ENCODE measurements around the gene PLXNC1. TPM values are rescaled to one million over a fixed set of nuclear protein-coding genes. Genes with fewer than 3 reads are reported as not detected.

The PLXNC1 gene
- total and polyA plus RNA-seq, 2 of the 8 experiments (the other 6 are each of a cell fraction or from before 2014, with no cell fraction given) = 0.83 to 2.0 TPM

- TF ChIP-seq SRF (IDR thresholded peaks at IDR 0.05; ENCODE audit: low read depth, low read length) (no peak), EGR1 (IDR thresholded peaks at IDR 0.05; ENCODE audit: borderline replicate concordance, low read depth, low read length) (no peak), SIX5 (IDR thresholded peaks at IDR 0.05; ENCODE audit: low read depth, low read length) (no peak), CHD2 (IDR thresholded peaks at IDR 0.05; ENCODE audit: low read length) (no peak), KDM1A (IDR thresholded peaks at IDR 0.05; ENCODE audit: borderline replicate concordance, low read length) (no peak)
- no peak overlapping the region for H2AK5ac ChIP-seq (ENCODE audit: low read depth, low read length)
These were observed 128.3 kb downstream of the PLXNC1 start for GRCh38 chr12:94276725-94277124.

More at GRCh38 chr12:94276725-94277124, 128.3 kb downstream of the PLXNC1 start:
- H3K79me2 ChIP-seq (ENCODE audit: control insufficient read depth in 1 of 2, insufficient read depth in 2 of 2, low read length in 2 of 2) = no peaks in the 10 kb centered on the region
- DNase-seq (ENCODE audit: low read depth in 1 of 2, low spot score in 2 of 2) = no peak
- no peak overlapping the region for H2AFZ ChIP-seq (ENCODE audit: low read length)
- H2BK12ac ChIP-seq (ENCODE audit: low read depth, low read length) = no peak overlapping the region
- H3K79me1 ChIP-seq (ENCODE audit: low read depth, low read length) = no peaks in the 10 kb centered on the region
- 94% methylated on average over 6 of the region's 6 CpGs; no CpG with 5 or more reads in 1 of the 2 experiments for WGBS, 2 experiments (ENCODE audit: extremely low coverage in 1 of 2, insufficient coverage in 1 of 2, insufficient read length in 1 of 2, insufficient replicate concordance in 2 of 2, low coverage in 1 of 2, low lambda C conversion rate in 2 of 2, missing lambda C conversion rate in 1 of 2)
- no peak overlapping the region for H3K4me2 ChIP-seq (ENCODE audit: insufficient read depth in 1 of 2, low read depth in 2 of 2, low read length in 2 of 2)
- H3K4me3 ChIP-seq (ENCODE audit: extremely low read depth in 1 of 4, insufficient read depth in 2 of 4, low read depth in 3 of 4, low read length in 4 of 4) = no peak overlapping the region
- H2BK120ac ChIP-seq (replicated peaks; ENCODE audit: low read depth, low read length) = no peak overlapping the region
- no peak overlapping the region for H4K8ac ChIP-seq (ENCODE audit: extremely low read depth, insufficient read depth, low read length)
- no peaks in the 10 kb centered on the region for H3K23me2 ChIP-seq (ENCODE audit: low read depth, low read length)
- H4K5ac ChIP-seq (ENCODE audit: insufficient read length, low read depth, low read length) = no peak overlapping the region
- H4K20me1 ChIP-seq (replicated peaks in 1 of 2; ENCODE audit: control insufficient read depth in 1 of 2, insufficient read depth in 2 of 2, low read length in 2 of 2) = no peaks in the 10 kb centered on the region
- no peak overlapping the region for H3K18ac ChIP-seq (ENCODE audit: extremely low read depth, low read length)
- no peak overlapping the region for H3K56ac ChIP-seq (replicated peaks; ENCODE audit: insufficient read length, low read depth, low read length)
- no peaks in the 10 kb centered on the region for H3K36me3 ChIP-seq (ENCODE audit: control insufficient read depth in 2 of 4, insufficient read depth in 4 of 4, low read length in 3 of 4)
- CTCF ChIA-PET (ENCODE audit: partially characterized antibody) = interaction anchor here (0.6 to 1.2 kb wide), 4 partner anchors 19 to 353 kb away, joined by 3 to 4 read pairs (median 3); no protein-coding TSS in a partner anchor
- no peaks in the 10 kb centered on the region for H3K4me1 ChIP-seq (replicated peaks in 1 of 4; ENCODE audit: control insufficient read depth in 3 of 4, insufficient read depth in 4 of 4, low read length in 3 of 4)
- no peaks in the 10 kb centered on the region for H3K9me3 ChIP-seq (ENCODE audit: insufficient read depth in 2 of 2, low read depth in 1 of 2, low read length in 1 of 2)
- FAIRE-seq = no peak
- H2BK5ac ChIP-seq (ENCODE audit: low read depth, low read length) = no peak overlapping the region
- no peaks in the 10 kb centered on the region for H3K27me3 ChIP-seq (replicated peaks in 1 of 4; ENCODE audit: control insufficient read depth in 3 of 4, extremely low read depth in 1 of 4, insufficient read depth in 3 of 4, low read length in 3 of 4)
- H2BK20ac ChIP-seq (ENCODE audit: low read length) = no peak overlapping the region
- no peak overlapping the region for H3K23ac ChIP-seq (ENCODE audit: insufficient read length)
- H4K91ac ChIP-seq (replicated peaks; ENCODE audit: insufficient read length, low read length) = no peak overlapping the region
- POLR2A ChIA-PET (ENCODE audit: partially characterized antibody) = interaction anchor here (1.0 kb wide), 2 partner anchors 12 to 14 kb away, joined by 3 to 5 read pairs; no protein-coding TSS in a partner anchor
- no peak overlapping the region for H2BK15ac ChIP-seq (ENCODE audit: low read length)
- no peak overlapping the region for H3K27ac ChIP-seq (ENCODE audit: low read depth, low read length)
- H3K14ac ChIP-seq (ENCODE audit: insufficient read length) = no peak overlapping the region
- H3K9ac ChIP-seq (replicated peaks in 1 of 4; ENCODE audit: extremely low read depth in 1 of 4, low read depth in 3 of 4, low read length in 3 of 4) = no peak overlapping the region
- H3K4ac ChIP-seq (replicated peaks; ENCODE audit: insufficient read length, low read depth, low read length) = no peak overlapping the region
